Keratinocyte (primary cell): Measurements from ENCODE around the gene SSTR3. TPM values are rescaled to one million over a fixed set of nuclear protein-coding genes. Genes with fewer than 3 reads are reported as not detected.

Experiments used
- DNase-seq: peaks from one replicate; pipeline ENCODE4 v3.0.0-alpha.2; 2011; ENCODE audit warnings: low read depth, missing footprints, low spot score
- FAIRE-seq: peaks from 2 replicates; lab custom pipeline; 2011; peaks lifted over from hg19 to GRCh38; lab: Jason Lieb, UNC
- H2AFZ ChIP-seq: 2 replicates; pipeline ENCODE4 v1.6.0; 2012; ENCODE audit warnings: low read length, control low read depth, inconsistent platforms; ENCODE audit not compliant: control insufficient read depth
- H3K27ac ChIP-seq: 2 replicates; pipeline ENCODE4 v1.5.1; 2011; ENCODE audit warnings: low read length; ENCODE audit not compliant: control insufficient read depth, insufficient read depth
- H3K27me3 ChIP-seq: 3 replicates; pipeline ENCODE4 v1.6.0; 2011; ENCODE audit warnings: low read length; ENCODE audit not compliant: control insufficient read depth, insufficient read depth; ENCODE audit errors: extremely low read depth
- H3K36me3 ChIP-seq, 2 experiments: 2 replicates in 1 of 2; 3 replicates in 1 of 2; pipeline ENCODE4 v1.5.1; 2011; ENCODE audit warnings: low read length in 2 of 2, mild to moderate bottlenecking in 1 of 2; ENCODE audit not compliant: control insufficient read depth in 2 of 2, insufficient read depth in 2 of 2; ENCODE audit errors: extremely low read depth in 1 of 2
- H3K4me1 ChIP-seq: 3 replicates; pipeline ENCODE4 v1.5.1; 2011; ENCODE audit warnings: low read length; ENCODE audit not compliant: control insufficient read depth, insufficient read depth; ENCODE audit errors: extremely low read depth
- H3K4me2 ChIP-seq: 3 replicates; pipeline ENCODE4 v1.6.0; 2011; ENCODE audit warnings: low read depth, low read length; ENCODE audit not compliant: control insufficient read depth, insufficient read depth; ENCODE audit errors: extremely low read depth
- H3K4me3 ChIP-seq, 3 experiments: fragments of 200-600 bp in 1 of 3; sonication (generic) in 1 of 3; 2 replicates in 2 of 3; 3 replicates in 1 of 3; pipeline ENCODE4 v1.5.1; 2011 to 2016; ENCODE audit warnings: low read length in 3 of 3, mild to moderate bottlenecking in 3 of 3, control low read depth in 2 of 3, inconsistent platforms in 1 of 3, low read depth in 1 of 3, mixed read lengths in 1 of 3, mixed run types in 1 of 3, moderate library complexity in 1 of 3; ENCODE audit not compliant: control insufficient read depth in 2 of 3, insufficient read depth in 2 of 3; ENCODE audit errors: extremely low read depth in 1 of 3
- H3K79me2 ChIP-seq: 2 replicates; pipeline ENCODE4 v1.6.0; 2012; ENCODE audit warnings: low read length; ENCODE audit not compliant: control insufficient read depth, insufficient read depth
- H3K9ac ChIP-seq: 3 replicates; pipeline ENCODE4 v1.6.0; 2011; ENCODE audit warnings: low read length; ENCODE audit not compliant: control insufficient read depth, insufficient read depth; ENCODE audit errors: extremely low read depth
- H3K9me1 ChIP-seq: 3 replicates; pipeline ENCODE4 v1.6.0; 2011; ENCODE audit warnings: low read length; ENCODE audit not compliant: control insufficient read depth, insufficient read depth; ENCODE audit errors: extremely low read depth
- H3K9me3 ChIP-seq: 2 replicates; pipeline ENCODE4 v1.5.1; 2012; ENCODE audit warnings: low read depth, low read length; ENCODE audit not compliant: control insufficient read depth
- H4K20me1 ChIP-seq: 3 replicates; pipeline ENCODE4 v1.6.0; 2011; ENCODE audit warnings: low read length; ENCODE audit not compliant: control insufficient read depth, insufficient read depth; ENCODE audit errors: extremely low read depth
- CTCF ChIP-seq, 3 experiments: IDR thresholded peaks in 1 of 3; conservative IDR thresholded peaks in 1 of 3; optimal IDR thresholded peaks in 1 of 3; 2 replicates in 2 of 3; 3 replicates in 1 of 3; pipeline versions ENCODE3 to v1.5.1; 2011; ENCODE audit warnings: low read length in 3 of 3, mild to moderate bottlenecking in 3 of 3, moderate library complexity in 2 of 3, control low read depth in 1 of 3, inconsistent platforms in 1 of 3; ENCODE audit not compliant: insufficient read depth in 2 of 3; ENCODE audit errors: extremely low read depth in 1 of 3
- EZH2 ChIP-seq: IDR thresholded peaks from one replicate; pipeline ENCODE4 v1.6.1; 2012; ENCODE audit warnings: inconsistent platforms, mild to moderate bottlenecking, low read length, moderate library complexity
- dilution Hi-C: fragments of 300-500 bp; cut with MboI; formaldehyde crosslinking; loops from one replicate; pipeline ENCODE4 v1.7.0; 2020; ENCODE audit warnings: low sequenced_read_pairs; ENCODE audit not compliant: extremely low pct_ligation_motif_present
- polyA plus RNA-seq, 5 experiments: library from polyadenylated mRNA; depleted of rRNA in 3 of 5; stranded (reverse) in 3 of 5; stranded (forward) in 1 of 5; unstranded in 1 of 5; fragments of >200 nt; gene quantifications; 1 replicate in 1 of 5; 2 replicates in 3 of 5; 3 replicates in 1 of 5; pipeline versions ENCODE4 v1.2.1 to v1.2.3, GENCODE V29; 2011 to 2012; ENCODE audit warnings: missing spikeins in 2 of 5, low read depth in 1 of 5, low replicate concordance in 1 of 5

Gene SSTR3
- polyA plus RNA-seq, 1 donor (not counting 4 experiments of a cell fraction or from before 2014, with no cell fraction given): not detected

GRCh38 chr22:37198258-37199102 is 13.8 kb downstream of the SSTR3 start:
- DNase-seq (no peak), FAIRE-seq (peak; percentile 44)
- peak overlapping the region; percentile 89 for H3K4me2 ChIP-seq
- no peaks in the 10 kb centered on the region for H3K27me3 ChIP-seq
- no peaks in the 10 kb centered on the region for H3K9me3 ChIP-seq
- dilution Hi-C loops: no loop called here
- no peaks in the 10 kb centered on the region for H3K36me3 ChIP-seq
- H3K27ac ChIP-seq: peak overlapping the region; percentile 87
- peak overlapping the region; percentile 60 to 83 (median 77) for H3K4me3 ChIP-seq
- peak overlapping the region; percentile 84 for H2AFZ ChIP-seq
- no peaks in the 10 kb centered on the region for H4K20me1 ChIP-seq
- H3K9me1 ChIP-seq: no peaks in the 10 kb centered on the region
- H3K79me2 ChIP-seq: no peaks in the 10 kb centered on the region
- H3K4me1 ChIP-seq: peaks cover 37% of the 10 kb centered on the region
- peak overlapping the region; percentile 87 for H3K9ac ChIP-seq
- TF ChIP-seq CTCF (optimal IDR thresholded peaks at IDR 0.05 in 1 of 3, IDR thresholded peaks at IDR 0.05 in 1 of 3, conservative IDR thresholded peaks at IDR 0.05 in 1 of 3; ENCODE audit: extremely low read depth in 1 of 3, insufficient read depth in 2 of 3, low read length in 3 of 3) (peak; percentile 50 to 87 (median 79)), EZH2 (no peak)

GRCh38 chr22:37197451-37198257 is 14.6 kb downstream of the SSTR3 start:
- Histone ChIP-seq H3K4me3 (peak overlapping the region in 1 of 3 experiments; percentile 2), H3K27me3 (no peaks in the 10 kb centered on the region), H3K4me1 (peaks cover 37% of the 10 kb centered on the region), H3K36me3 (no peaks in the 10 kb centered on the region), H3K9ac (peak overlapping the region; percentile 87), H3K9me1 (no peaks in the 10 kb centered on the region), H3K27ac (peak overlapping the region; percentile 70), H3K4me2 (peak overlapping the region; percentile 69), H3K9me3 (no peaks in the 10 kb centered on the region), H2AFZ (no peak overlapping the region), H4K20me1 (no peaks in the 10 kb centered on the region), H3K79me2 (no peaks in the 10 kb centered on the region)
- dilution Hi-C loops: no loop called here
- TF ChIP-seq CTCF (optimal IDR thresholded peaks at IDR 0.05 in 1 of 3, IDR thresholded peaks at IDR 0.05 in 1 of 3, conservative IDR thresholded peaks at IDR 0.05 in 1 of 3; ENCODE audit: extremely low read depth in 1 of 3, insufficient read depth in 2 of 3, low read length in 3 of 3) (no peak), EZH2 (no peak)
- peak; percentile 89 for DNase-seq
- FAIRE-seq: peak; percentile 89
